ENCODE data around the gene OCA2. TPM values are rescaled to one million over a fixed set of nuclear protein-coding genes. Genes with fewer than 3 reads are reported as not detected.

OCA2 gene
- total and polyA plus RNA-seq, 2 of the 4 experiments (the other 2 are of a cell fraction): under 0.01 to 0.03 TPM

DNA sequence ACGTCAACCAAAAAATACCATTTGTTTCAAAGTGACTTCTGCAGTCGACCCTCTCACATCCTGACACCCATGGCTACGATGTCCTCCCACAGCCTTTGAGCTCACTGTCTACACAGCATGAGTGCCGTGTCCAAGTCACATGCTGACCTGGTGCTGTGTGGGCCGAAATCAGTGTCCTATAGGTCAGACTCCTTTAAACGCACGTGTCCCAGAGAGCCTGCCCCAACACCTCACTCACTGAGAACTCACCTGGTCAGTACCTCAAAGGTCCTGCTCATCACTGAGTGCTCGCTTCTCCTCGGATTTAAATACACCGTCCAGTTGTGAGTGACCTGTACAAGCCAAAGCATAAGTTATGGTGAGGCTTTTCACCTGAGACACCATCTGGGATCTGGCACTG is 83.3 kb downstream of the OCA2 start:
- CTCF ChIA-PET: no interaction called here
- in situ Hi-C loops (cut with MboI; ENCODE audit: low sequenced_read_pairs): no loop called here
- POLR2A ChIA-PET (ENCODE audit: unreplicated experiment): no interaction called here

More for the DNA sequence above, 83.3 kb downstream of the OCA2 start:
- no peak overlapping the region for H4K5ac ChIP-seq (ENCODE audit: low read depth, low read length)
- no peak overlapping the region for H2BK15ac ChIP-seq (ENCODE audit: low read depth, low read length)
- ATAC-seq (ENCODE audit: low read depth) (no peak), DNase-seq (no peak)
- H2BK5ac ChIP-seq (ENCODE audit: low read depth, low read length, poor library complexity, severe bottlenecking): no peak overlapping the region
- H3K56ac ChIP-seq (ENCODE audit: extremely low read depth, insufficient read depth, low read length): no peak overlapping the region
- H3K9me1 ChIP-seq (ENCODE audit: insufficient read depth, low read length): no peaks in the 10 kb centered on the region
- peaks cover 6% of the 10 kb centered on the region for H3K9me3 ChIP-seq (ENCODE audit: control insufficient read depth, insufficient read depth, low read length)
- no TSS peak for BruUV-seq (replicated peaks)
- H3K27me3 ChIP-seq (ENCODE audit: control insufficient read depth, insufficient read depth, low read length): no peaks in the 10 kb centered on the region
- no peak overlapping the region for H3K4me2 ChIP-seq (ENCODE audit: low read depth, low read length)
- no peaks in the 10 kb centered on the region for H3K79me1 ChIP-seq (ENCODE audit: low read depth in 1 of 2, low read length in 2 of 2)
- H3K4me3 ChIP-seq (ENCODE audit: insufficient read depth, low read depth, low read length): no peak overlapping the region
- H3K27ac ChIP-seq (ENCODE audit: insufficient read depth, low read length): no peak overlapping the region
- H4K20me1 ChIP-seq (ENCODE audit: insufficient read depth, low read length): no peaks in the 10 kb centered on the region
- H3K4ac ChIP-seq (ENCODE audit: low read depth, low read length): no peak overlapping the region
- TF ChIP-seq NFE2L2 (IDR thresholded peaks at IDR 0.05; ENCODE audit: low read depth, low read length): no peak
- TF ChIP-seq MAFK (IDR thresholded peaks at IDR 0.05; ENCODE audit: low read depth, low read length): no peak
- no peak for TF ChIP-seq POLR2A (IDR thresholded peaks at IDR 0.05; ENCODE audit: low read depth, low read length)
- no peak for TF ChIP-seq FOS (IDR thresholded peaks at IDR 0.05; ENCODE audit: low read depth, low read length)
- TF ChIP-seq CHD1 (IDR thresholded peaks at IDR 0.05; ENCODE audit: low read depth, low read length): no peak
- TF ChIP-seq SMC3 (IDR thresholded peaks at IDR 0.05; ENCODE audit: low read depth, low read length): no peak
- TF ChIP-seq RFX5 (IDR thresholded peaks at IDR 0.05; ENCODE audit: low read depth, low read length): no peak
- no peak for TF ChIP-seq MAZ (IDR thresholded peaks at IDR 0.05; ENCODE audit: borderline replicate concordance, low read depth, low read length)
- TF ChIP-seq BHLHE40 (IDR thresholded peaks at IDR 0.05; ENCODE audit: low read depth, low read length): no peak
- TF ChIP-seq, protein P1, sequence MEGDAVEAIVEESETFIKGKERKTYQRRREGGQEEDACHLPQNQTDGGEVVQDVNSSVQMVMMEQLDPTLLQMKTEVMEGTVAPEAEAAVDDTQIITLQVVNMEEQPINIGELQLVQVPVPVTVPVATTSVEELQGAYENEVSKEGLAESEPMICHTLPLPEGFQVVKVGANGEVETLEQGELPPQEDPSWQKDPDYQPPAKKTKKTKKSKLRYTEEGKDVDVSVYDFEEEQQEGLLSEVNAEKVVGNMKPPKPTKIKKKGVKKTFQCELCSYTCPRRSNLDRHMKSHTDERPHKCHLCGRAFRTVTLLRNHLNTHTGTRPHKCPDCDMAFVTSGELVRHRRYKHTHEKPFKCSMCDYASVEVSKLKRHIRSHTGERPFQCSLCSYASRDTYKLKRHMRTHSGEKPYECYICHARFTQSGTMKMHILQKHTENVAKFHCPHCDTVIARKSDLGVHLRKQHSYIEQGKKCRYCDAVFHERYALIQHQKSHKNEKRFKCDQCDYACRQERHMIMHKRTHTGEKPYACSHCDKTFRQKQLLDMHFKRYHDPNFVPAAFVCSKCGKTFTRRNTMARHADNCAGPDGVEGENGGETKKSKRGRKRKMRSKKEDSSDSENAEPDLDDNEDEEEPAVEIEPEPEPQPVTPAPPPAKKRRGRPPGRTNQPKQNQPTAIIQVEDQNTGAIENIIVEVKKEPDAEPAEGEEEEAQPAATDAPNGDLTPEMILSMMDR (conservative IDR thresholded peaks at IDR 0.05; ENCODE audit: low read depth, low read length): no peak
- TF ChIP-seq CEBPB (IDR thresholded peaks at IDR 0.05; ENCODE audit: low read depth, low read length): no peak
- TF ChIP-seq, protein P2, sequence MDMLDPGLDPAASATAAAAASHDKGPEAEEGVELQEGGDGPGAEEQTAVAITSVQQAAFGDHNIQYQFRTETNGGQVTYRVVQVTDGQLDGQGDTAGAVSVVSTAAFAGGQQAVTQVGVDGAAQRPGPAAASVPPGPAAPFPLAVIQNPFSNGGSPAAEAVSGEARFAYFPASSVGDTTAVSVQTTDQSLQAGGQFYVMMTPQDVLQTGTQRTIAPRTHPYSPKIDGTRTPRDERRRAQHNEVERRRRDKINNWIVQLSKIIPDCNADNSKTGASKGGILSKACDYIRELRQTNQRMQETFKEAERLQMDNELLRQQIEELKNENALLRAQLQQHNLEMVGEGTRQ (IDR thresholded peaks at IDR 0.05; ENCODE audit: low read depth, low read length): no peak
- no peak for TF ChIP-seq MXI1 (IDR thresholded peaks at IDR 0.05; ENCODE audit: borderline replicate concordance, low read depth, low read length)
- no peak for TF ChIP-seq RAD21 (IDR thresholded peaks at IDR 0.05; ENCODE audit: low read length)
- TF ChIP-seq RCOR1 (IDR thresholded peaks at IDR 0.05; ENCODE audit: insufficient replicate concordance, low read length): no peak
- H4K8ac ChIP-seq (ENCODE audit: low read depth in 2 of 2, low read length in 2 of 2): no peak overlapping the region
- H3K9ac ChIP-seq (ENCODE audit: low read depth, low read length): no peak overlapping the region
- no peak overlapping the region for H3K18ac ChIP-seq (ENCODE audit: low read depth, low read length)
- no peak overlapping the region for H2AK9ac ChIP-seq (replicated peaks; ENCODE audit: low read depth, low read length, poor library complexity)
- no peak overlapping the region for H3K14ac ChIP-seq (replicated peaks; ENCODE audit: low read depth, low read length)
- WGBS, 2 experiments (ENCODE audit: extremely low coverage in 2 of 2, insufficient read length in 1 of 2): 65% methylated on average over 4 of the region's 10 CpGs; no CpG with 5 or more reads in 1 of the 2 experiments
- H3K23ac ChIP-seq (ENCODE audit: low read depth, low read length): no peak overlapping the region
- no peak overlapping the region for H2AFZ ChIP-seq (replicated peaks; ENCODE audit: low read length, poor library complexity)
- no peak overlapping the region for H2BK120ac ChIP-seq (ENCODE audit: low read depth, low read length)
- no peak overlapping the region for H4K91ac ChIP-seq (ENCODE audit: insufficient read depth, low read depth, low read length)
- dilution Hi-C loops (cut with HindIII; ENCODE audit: low sequenced_read_pairs, unreplicated experiment): no loop called here
- no peak overlapping the region for H2BK20ac ChIP-seq (ENCODE audit: low read depth, low read length)
- no peaks in the 10 kb centered on the region for H3K4me1 ChIP-seq (ENCODE audit: control insufficient read depth, insufficient read depth, low read length)
- intact Hi-C loops (cut with micrococcal nuclease): no loop called here
- H3K36me3 ChIP-seq (ENCODE audit: control insufficient read depth, insufficient read depth, low read length): no peaks in the 10 kb centered on the region
- no peak overlapping the region for H2AK5ac ChIP-seq (ENCODE audit: low read depth, low read length)

All from IMR-90 (cell line).